Neutrophil (primary cell): ENCODE data around the gene TPD52L3.

Source experiments
- H3K27ac ChIP-seq: fragments of 200-600 bp; sonication (generic); 2 replicates; pipeline ENCODE4 v1.5.1; 2016; ENCODE audit warnings: mild to moderate bottlenecking, moderate library complexity
- H3K27me3 ChIP-seq: fragments of 200-600 bp; sonication (generic); 2 replicates; pipeline ENCODE4 v1.6.0; 2016; ENCODE audit warnings: mild to moderate bottlenecking
- H3K36me3 ChIP-seq: fragments of 200-600 bp; sonication (generic); 2 replicates; pipeline ENCODE4 v1.5.1; 2017
- H3K4me1 ChIP-seq, 2 experiments: fragments of 200-600 bp in 1 of 2; sonication (generic) in 1 of 2; 1 replicate in 1 of 2; 2 replicates in 1 of 2; pipeline versions ENCODE4 v1.5.1 to v1.6.1; 2013 to 2016; ENCODE audit warnings: low read depth in 1 of 2, low read length in 1 of 2, mild to moderate bottlenecking in 1 of 2, moderate library complexity in 1 of 2; ENCODE audit not compliant: control insufficient read depth in 1 of 2, insufficient read depth in 1 of 2
- H3K4me3 ChIP-seq, 2 experiments: fragments of 200-600 bp in 1 of 2; sonication (generic) in 1 of 2; 1 replicate in 1 of 2; 2 replicates in 1 of 2; pipeline ENCODE4 v1.5.1; 2013 to 2016; ENCODE audit warnings: low read depth in 1 of 2, low read length in 1 of 2, mild to moderate bottlenecking in 1 of 2, moderate library complexity in 1 of 2
- H3K9me3 ChIP-seq: fragments of 200-600 bp; sonication (generic); 2 replicates; pipeline ENCODE4 v1.5.1; 2016
- CTCF ChIP-seq: fragments of 200-600 bp; sonication (generic); IDR thresholded peaks from 2 replicates; pipeline ENCODE4 v1.5.1; 2016; ENCODE audit warnings: antibody characterized with exemption

The TPD52L3 gene

GRCh38 chr9:6354072-6354686, 26.0 kb downstream of the TPD52L3 start:
- no peaks in the 10 kb centered on the region for H3K9me3 ChIP-seq
- H3K4me3 ChIP-seq: no peak overlapping the region
- TF ChIP-seq CTCF: no peak
- peaks cover 31% of the 10 kb centered on the region for H3K27me3 ChIP-seq
- no peaks in the 10 kb centered on the region for H3K36me3 ChIP-seq
- H3K27ac ChIP-seq: no peak overlapping the region
- H3K4me1 ChIP-seq: no peaks in the 10 kb centered on the region

- Histone ChIP-seq H3K4me1 (no peaks in the 10 kb centered on the region), H3K27ac (no peak overlapping the region), H3K9me3 (no peaks in the 10 kb centered on the region), H3K27me3 (peaks cover 18% of the 10 kb centered on the region), H3K36me3 (no peaks in the 10 kb centered on the region), H3K4me3 (no peak overlapping the region)
- TF ChIP-seq CTCF: no peak
Measured at GRCh38 chr9:6355728-6356127, 27.6 kb downstream of the TPD52L3 start.

GRCh38 chr9:6356441-6356840, 28.3 kb downstream of the TPD52L3 start:
- H3K27ac ChIP-seq: no peak overlapping the region
- no peak for TF ChIP-seq CTCF
- H3K9me3 ChIP-seq: no peaks in the 10 kb centered on the region
- H3K4me3 ChIP-seq: no peak overlapping the region
- H3K27me3 ChIP-seq: peaks cover 12% of the 10 kb centered on the region
- no peaks in the 10 kb centered on the region for H3K4me1 ChIP-seq
- H3K36me3 ChIP-seq: no peaks in the 10 kb centered on the region

- no peaks in the 10 kb centered on the region for H3K9me3 ChIP-seq
- no peak for TF ChIP-seq CTCF
- H3K4me3 ChIP-seq: no peak overlapping the region
- H3K4me1 ChIP-seq: no peaks in the 10 kb centered on the region
- H3K27ac ChIP-seq: no peak overlapping the region
- peaks cover 7% of the 10 kb centered on the region for H3K27me3 ChIP-seq
- no peaks in the 10 kb centered on the region for H3K36me3 ChIP-seq
Measured at GRCh38 chr9:6356904-6357303, 28.7 kb downstream of the TPD52L3 start.

- no peaks in the 10 kb centered on the region for H3K27me3 ChIP-seq
- H3K4me1 ChIP-seq: no peaks in the 10 kb centered on the region
- H3K4me3 ChIP-seq: no peak overlapping the region
- no peaks in the 10 kb centered on the region for H3K36me3 ChIP-seq
- peaks cover 5% of the 10 kb centered on the region for H3K9me3 ChIP-seq
- no peak overlapping the region for H3K27ac ChIP-seq
- TF ChIP-seq CTCF: no peak
Measured at GRCh38 chr9:6367128-6367890, 39.1 kb downstream of the TPD52L3 start.
